ENCODE measurements around the gene HAVCR2. TPM values are rescaled to one million over a fixed set of nuclear protein-coding genes. Genes with fewer than 3 reads are reported as not detected.
A peak's percentile ranks its signal among the peaks of the same experiment; 100 is the strongest.

HAVCR2 gene
- total RNA-seq, 2 donors from 2014 or later, result 16.8 to 38.0 TPM

DNA sequence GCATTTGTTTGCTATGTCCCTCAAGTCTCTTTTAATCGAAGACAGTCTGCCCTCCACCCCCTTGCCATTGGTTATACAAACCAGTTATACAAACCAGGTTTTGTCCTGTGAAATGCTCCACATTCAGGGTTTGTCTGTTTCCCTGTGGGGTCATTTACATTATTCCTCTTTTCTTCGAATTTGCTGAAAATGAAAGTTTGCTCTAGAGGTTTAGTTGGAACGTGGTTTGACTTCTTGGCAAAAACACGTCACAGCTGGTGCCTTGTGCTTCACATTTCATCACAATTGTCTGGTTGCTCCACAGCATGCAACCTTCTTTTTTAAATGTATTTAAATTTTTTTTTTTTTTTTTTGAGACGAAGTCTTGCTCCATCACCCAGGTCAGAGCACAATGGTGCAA, 4.2 kb upstream of the HAVCR2 start:
- TF ChIP-seq CTCF (IDR thresholded peaks at IDR 0.05), result no peak
- H3K4me3 ChIP-seq, result no peak overlapping the region
- no peaks in the 10 kb centered on the region for H3K27me3 ChIP-seq (replicated peaks; ENCODE audit: insufficient read depth)
- no peak overlapping the region for H3K27ac ChIP-seq
- H3K4me1 ChIP-seq (ENCODE audit: control insufficient read depth in 1 of 2, low read depth in 2 of 2), result no peaks in the 10 kb centered on the region
- no peaks in the 10 kb centered on the region for H3K9me3 ChIP-seq
- DNase-seq (ENCODE audit: low spot score) (no peak), ATAC-seq (ENCODE audit: insufficient number of reproducible peaks, low FRiP score, low read depth) (no peak)
- H3K36me3 ChIP-seq, result no peaks in the 10 kb centered on the region

GRCh38 chr5:157109744-157110143, 900 bp upstream of the HAVCR2 start:
- DNase-seq (ENCODE audit: low spot score) (no peak), ATAC-seq (ENCODE audit: insufficient number of reproducible peaks, low FRiP score, low read depth) (no peak)
- no peak for TF ChIP-seq CTCF (IDR thresholded peaks at IDR 0.05)
- no peaks in the 10 kb centered on the region for H3K27me3 ChIP-seq (replicated peaks; ENCODE audit: insufficient read depth)
- peak overlapping the region; percentile 64 for H3K4me3 ChIP-seq
- no peaks in the 10 kb centered on the region for H3K36me3 ChIP-seq
- H3K27ac ChIP-seq, result no peak overlapping the region
- no peaks in the 10 kb centered on the region for H3K9me3 ChIP-seq
- H3K4me1 ChIP-seq (ENCODE audit: control insufficient read depth in 1 of 2, low read depth in 2 of 2), result no peaks in the 10 kb centered on the region

DNA sequence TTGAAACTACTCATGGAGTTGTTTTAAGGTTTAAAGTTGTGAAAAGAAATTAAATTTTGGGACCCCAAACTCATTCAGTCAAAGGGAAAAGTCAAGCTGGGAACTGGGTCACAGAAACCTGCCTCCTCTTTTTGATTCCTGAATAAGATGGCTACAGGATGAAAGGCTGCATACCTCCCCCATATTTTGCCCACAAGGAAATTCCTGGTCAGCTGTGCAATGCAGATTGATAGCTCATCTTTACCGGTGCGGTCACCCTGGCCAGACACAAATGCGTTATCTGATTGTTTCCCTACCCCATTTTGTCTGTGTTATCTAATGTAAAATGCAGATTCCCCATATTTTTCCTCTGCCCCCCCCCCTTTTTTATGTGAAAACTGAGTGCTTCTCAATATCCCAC, 1.3 kb downstream of the HAVCR2 start:
- H3K9me3 ChIP-seq, result no peaks in the 10 kb centered on the region
- ATAC-seq (ENCODE audit: insufficient number of reproducible peaks, low FRiP score, low read depth) (no peak), DNase-seq (ENCODE audit: low spot score) (no peak)
- no peak for TF ChIP-seq CTCF (IDR thresholded peaks at IDR 0.05)
- H3K4me3 ChIP-seq, result peak overlapping the region; percentile 64
- H3K27ac ChIP-seq, result no peak overlapping the region
- no peaks in the 10 kb centered on the region for H3K27me3 ChIP-seq (replicated peaks; ENCODE audit: insufficient read depth)
- H3K4me1 ChIP-seq (ENCODE audit: control insufficient read depth in 1 of 2, low read depth in 2 of 2), result no peaks in the 10 kb centered on the region
- no peaks in the 10 kb centered on the region for H3K36me3 ChIP-seq

DNA sequence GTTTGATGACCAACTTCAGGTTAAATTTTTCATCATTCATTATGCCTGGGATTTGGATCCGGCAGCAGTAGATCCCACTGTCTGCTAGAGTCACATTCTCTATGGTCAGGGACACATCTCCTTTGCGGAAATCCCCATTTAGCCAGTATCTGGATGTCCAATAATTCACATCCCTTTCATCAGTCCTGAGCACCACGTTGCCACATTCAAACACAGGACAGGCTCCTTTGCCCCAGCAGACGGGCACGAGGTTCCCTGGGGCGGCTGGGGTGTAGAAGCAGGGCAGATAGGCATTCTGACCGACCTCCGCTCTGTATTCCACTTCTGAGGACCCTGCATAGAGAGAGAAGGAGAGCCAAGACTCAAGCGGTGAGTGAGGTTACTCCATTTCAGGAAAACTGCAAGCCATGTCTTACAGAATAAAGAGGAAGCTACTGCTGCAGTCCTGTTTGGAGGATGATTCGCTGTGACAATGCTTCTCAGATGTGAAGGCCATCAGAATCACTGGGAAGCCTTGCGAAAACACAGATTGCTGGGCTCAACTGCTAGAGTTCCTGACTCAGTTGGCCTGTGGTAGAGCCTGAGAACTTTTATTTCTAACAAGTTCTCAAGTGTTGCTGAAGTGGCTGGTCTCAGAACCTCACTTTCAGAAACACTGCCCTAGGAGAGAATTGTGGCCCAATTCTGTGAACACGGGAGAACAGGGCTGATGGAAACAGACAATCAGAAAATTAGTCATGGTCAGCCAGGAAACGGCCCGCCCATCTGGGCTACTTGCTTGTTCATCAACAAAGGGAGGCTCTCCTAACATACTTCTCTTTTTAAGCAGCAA, 2.0 kb downstream of the HAVCR2 start:
- peak overlapping the region; percentile 64 for H3K4me3 ChIP-seq
- DNase-seq (ENCODE audit: low spot score), result no peak
- no peak for TF ChIP-seq CTCF (IDR thresholded peaks at IDR 0.05)
- H3K9me3 ChIP-seq, result no peaks in the 10 kb centered on the region
- peak; percentile 46 for ATAC-seq (ENCODE audit: insufficient number of reproducible peaks, low FRiP score, low read depth)
- H3K27ac ChIP-seq, result peak overlapping the region in 1 of 2 donors; percentile 28
- no peaks in the 10 kb centered on the region for H3K36me3 ChIP-seq
- H3K4me1 ChIP-seq (ENCODE audit: control insufficient read depth in 1 of 2, low read depth in 2 of 2), result no peaks in the 10 kb centered on the region
- H3K27me3 ChIP-seq (replicated peaks; ENCODE audit: insufficient read depth), result no peaks in the 10 kb centered on the region

DNA sequence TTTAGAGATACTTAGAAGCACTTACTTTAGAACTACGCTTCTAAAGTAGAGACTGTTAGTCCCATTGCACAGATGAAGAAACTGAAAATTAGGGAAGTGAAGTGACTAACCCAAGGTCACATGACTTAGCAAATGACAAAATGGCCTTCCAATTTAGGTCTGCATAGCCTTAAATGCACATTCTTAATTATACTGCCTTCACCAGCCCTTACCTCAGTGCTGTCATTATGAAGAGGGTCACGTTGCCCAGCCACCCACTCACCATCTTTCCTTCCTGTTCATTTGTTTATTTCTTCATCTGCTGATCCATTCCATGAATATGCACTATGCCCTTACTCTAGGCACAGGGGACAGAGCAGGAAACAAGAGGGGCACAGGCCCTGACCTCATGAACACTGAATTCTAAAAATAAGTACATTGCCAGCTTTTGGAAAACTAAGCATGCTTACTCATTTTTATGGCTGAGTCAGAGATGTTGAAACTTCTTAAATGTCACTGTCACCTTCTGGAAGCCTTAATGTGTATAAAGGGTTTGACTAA, 8.6 kb downstream of the HAVCR2 start:
- Histone ChIP-seq H3K27ac (no peak overlapping the region), H3K36me3 (no peaks in the 10 kb centered on the region), H3K9me3 (no peaks in the 10 kb centered on the region), H3K27me3 (replicated peaks; ENCODE audit: insufficient read depth) (no peaks in the 10 kb centered on the region), H3K4me3 (no peak overlapping the region), H3K4me1 (ENCODE audit: control insufficient read depth in 1 of 2, low read depth in 2 of 2) (peaks cover 4 to 9% of the 10 kb centered on the region in 2 donors)
- no peak for TF ChIP-seq CTCF (IDR thresholded peaks at IDR 0.05)
- ATAC-seq (ENCODE audit: insufficient number of reproducible peaks, low FRiP score, low read depth) (peak; percentile 72), DNase-seq (ENCODE audit: low spot score) (no peak)
